GM19351 (cell line): ENCODE measurements around the gene SLC25A45.

Experiments
- ATAC-seq: cut with Tn5 transposase; IDR thresholded peaks from one replicate; pipeline ENCODE4 v1.9.1; 2021; ENCODE audit warnings: mild to moderate bottlenecking, moderate library complexity; ENCODE audit not compliant: unreplicated experiment

SLC25A45 gene

GRCh38 chr11:65327021-65327420 is 55.4 kb downstream of the SLC25A45 start:
- no peak for ATAC-seq

- no peak for ATAC-seq
Observed at GRCh38 chr11:65325435-65325834, 57.0 kb downstream of the SLC25A45 start.
